Muscle of leg (tissue), 11 donors: Measurements from ENCODE around the gene HOXC10. TPM values are rescaled to one million over a fixed set of nuclear protein-coding genes. Genes with fewer than 3 reads are reported as not detected.

Experiments used
- DNase-seq: peaks from one replicate; pipeline ENCODE4 v3.0.0; 2013
- H3K27ac ChIP-seq: one replicate; pipeline ENCODE4 v1.5.1; 2013; ENCODE audit warnings: mild to moderate bottlenecking, low read length, control low read depth
- H3K27me3 ChIP-seq: one replicate; pipeline ENCODE4 v1.6.1; 2013; ENCODE audit warnings: low read length; ENCODE audit not compliant: control insufficient read depth, insufficient read depth
- H3K36me3 ChIP-seq: one replicate; pipeline ENCODE4 v1.6.1; 2013; ENCODE audit warnings: low read length; ENCODE audit not compliant: control insufficient read depth, insufficient read depth
- H3K4me1 ChIP-seq: one replicate; pipeline ENCODE4 v1.6.1; 2013; ENCODE audit warnings: low read length; ENCODE audit not compliant: control insufficient read depth, insufficient read depth
- H3K4me3 ChIP-seq: one replicate; pipeline ENCODE4 v1.5.1; 2013; ENCODE audit warnings: low read length, control low read depth
- H3K9me3 ChIP-seq: replicated peaks from 2 replicates; pipeline ENCODE4 v1.6.1; 2013; ENCODE audit warnings: low read depth, low read length; ENCODE audit not compliant: control insufficient read depth
- WGBS: methylation state at CpG from one replicate; pipeline ENCODE4 v1.1.5; 2013; ENCODE audit warnings: missing lambda C conversion rate; ENCODE audit not compliant: insufficient coverage; 5-methylcytosine and 5-hydroxymethylcytosine counted together
- polyA plus RNA-seq, 8 donors: library from polyadenylated mRNA; unstranded; fragments of 120-200 nt; gene quantifications; one replicate each; pipeline versions ENCODE4 v1.2.1 to v1.2.3, GENCODE V29; 2013; ENCODE audit warnings: inconsistent platforms in 1 of 8, low replicate concordance in 1 of 8; ENCODE audit not compliant: insufficient read length in 8 of 8, insufficient read depth in 1 of 8
- total RNA-seq: library from RNA; stranded (reverse); fragments of 120-200 nt; gene quantifications from one replicate; pipeline ENCODE4 v1.2.4, GENCODE V29; 2013

HOXC10 gene
- total and polyA plus RNA-seq, 9 donors = 7.6 to 57.7 (median 48.6) TPM

GRCh38 chr12:53956251-53956887, 28.6 kb upstream of the HOXC10 start:
- peaks cover 28% of the 10 kb centered on the region for H3K4me1 ChIP-seq
- no peaks in the 10 kb centered on the region for H3K9me3 ChIP-seq
- no peak for DNase-seq
- H3K27ac ChIP-seq = no peak overlapping the region
- H3K4me3 ChIP-seq = no peak overlapping the region
- H3K27me3 ChIP-seq = peaks cover 97% of the 10 kb centered on the region
- no peaks in the 10 kb centered on the region for H3K36me3 ChIP-seq
- WGBS = 47% methylated on average over 22 of the region's 25 CpGs

DNA sequence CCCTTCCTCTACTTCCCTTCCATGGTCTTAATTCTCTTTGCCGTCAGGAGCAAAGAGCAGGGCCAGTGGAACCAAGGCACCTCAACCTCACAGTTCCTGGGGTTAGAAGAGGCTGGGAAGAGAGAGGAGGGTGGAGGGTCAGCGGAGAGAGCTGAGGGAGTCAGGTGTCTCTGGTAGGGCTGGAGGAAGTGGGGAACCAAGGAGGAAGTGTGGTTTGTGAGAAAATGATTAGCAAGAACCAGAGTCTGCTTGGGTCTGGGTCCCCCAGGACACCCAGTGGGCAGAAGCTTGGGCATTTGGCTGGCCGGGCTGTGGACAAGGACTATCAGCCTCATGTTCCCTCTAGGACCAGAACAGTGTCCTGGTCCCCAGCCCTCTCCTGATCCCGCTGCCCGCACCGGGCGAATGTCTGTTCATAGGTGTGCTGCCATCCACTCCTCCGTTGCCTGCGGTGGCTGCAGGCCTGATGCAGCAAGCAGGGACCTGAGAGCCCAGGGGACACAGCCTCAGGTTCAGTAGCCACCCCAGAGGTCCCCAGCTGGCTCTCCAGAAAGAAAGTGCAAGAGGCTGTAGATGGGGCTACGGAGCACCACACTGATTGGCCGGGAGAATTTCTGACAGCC, 27.9 kb upstream of the HOXC10 start:
- no peak for DNase-seq
- WGBS = 69% methylated on average over 6 of the region's 11 CpGs
- Histone ChIP-seq H3K36me3 (peaks cover 2% of the 10 kb centered on the region), H3K27me3 (peaks cover 97% of the 10 kb centered on the region), H3K4me3 (no peak overlapping the region), H3K9me3 (no peaks in the 10 kb centered on the region), H3K27ac (no peak overlapping the region), H3K4me1 (peaks cover 28% of the 10 kb centered on the region)

GRCh38 chr12:53958128-53958527, 26.8 kb upstream of the HOXC10 start:
- H3K36me3 ChIP-seq = peaks cover 2% of the 10 kb centered on the region
- H3K27me3 ChIP-seq = peaks cover 92% of the 10 kb centered on the region
- WGBS = 52% methylated on average over 3 of the region's 3 CpGs
- no peak overlapping the region for H3K4me3 ChIP-seq
- H3K27ac ChIP-seq = no peak overlapping the region
- no peaks in the 10 kb centered on the region for H3K9me3 ChIP-seq
- peaks cover 32% of the 10 kb centered on the region for H3K4me1 ChIP-seq
- DNase-seq = no peak

DNA sequence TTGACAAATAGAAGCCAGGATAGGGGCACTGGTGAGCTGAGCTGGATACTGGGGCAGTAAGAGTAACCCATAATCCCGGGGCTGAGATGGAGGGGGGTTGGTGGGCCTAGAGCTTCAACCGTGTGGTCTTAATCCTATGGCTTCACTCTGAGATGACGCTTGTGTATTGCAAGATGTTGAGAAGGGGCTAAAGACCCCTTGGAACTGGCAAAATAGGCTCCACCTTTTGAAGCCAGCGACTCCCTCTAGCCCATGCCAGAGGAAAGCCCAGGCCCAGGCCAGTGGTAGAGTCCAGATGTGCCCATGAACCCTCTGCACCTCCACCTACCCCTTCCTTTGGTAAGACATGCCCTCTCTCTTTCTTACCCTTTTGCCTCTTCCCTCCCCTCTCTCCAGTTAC, 25.6 kb upstream of the HOXC10 start:
- H3K4me1 ChIP-seq = peaks cover 32% of the 10 kb centered on the region
- H3K27me3 ChIP-seq = peaks cover 89% of the 10 kb centered on the region
- 83% methylated on average over 3 of the region's 4 CpGs for whole genome bisulfite sequencing
- H3K27ac ChIP-seq = no peak overlapping the region
- H3K4me3 ChIP-seq = no peak overlapping the region
- H3K9me3 ChIP-seq = no peaks in the 10 kb centered on the region
- H3K36me3 ChIP-seq = peaks cover 2% of the 10 kb centered on the region
- DNase-seq = no peak

DNA sequence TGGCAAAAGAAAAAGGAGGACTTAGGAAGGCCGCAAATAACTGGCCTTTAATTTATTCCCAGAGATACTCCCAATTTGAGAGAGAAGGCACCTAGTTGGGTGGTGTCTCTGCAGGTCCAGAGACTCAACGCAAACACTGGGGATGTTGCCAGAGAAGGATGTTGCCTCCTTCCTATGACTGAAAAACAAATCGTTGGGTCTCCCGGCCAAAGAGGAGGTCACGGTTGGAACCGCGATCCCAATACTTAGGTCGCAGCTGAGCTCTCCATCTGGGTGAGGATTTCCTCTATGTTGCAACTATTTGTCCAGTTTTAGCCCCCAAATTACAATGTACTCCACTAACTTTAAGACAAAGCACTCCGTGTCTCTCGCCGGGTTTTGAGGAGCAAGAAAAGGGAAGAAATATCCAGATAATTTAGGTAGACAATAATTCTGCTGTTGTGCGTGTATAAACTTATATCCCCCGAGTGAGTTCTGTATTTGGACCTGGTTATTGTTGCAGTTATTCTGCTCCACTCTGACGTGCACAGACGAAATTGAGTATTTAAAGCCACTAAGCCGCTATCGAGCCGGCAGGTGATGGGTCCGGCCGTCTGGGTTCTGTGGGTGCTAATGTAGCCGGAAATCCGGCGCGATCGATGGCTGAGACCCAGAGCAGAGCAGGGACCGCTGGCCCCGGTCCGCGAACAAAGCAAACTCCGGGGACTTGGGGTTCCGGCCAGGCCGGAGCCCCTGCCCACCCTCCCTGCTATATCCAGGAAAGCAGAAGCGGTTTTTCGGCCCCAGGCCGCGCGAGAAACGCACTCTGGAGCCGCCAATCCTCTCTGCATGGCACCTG, 24.5 kb upstream of the HOXC10 start:
- peaks cover 31% of the 10 kb centered on the region for H3K4me1 ChIP-seq
- DNase-seq = peak; percentile 32
- WGBS = 31% methylated on average over 32 of the region's 39 CpGs
- H3K27me3 ChIP-seq = peaks cover 89% of the 10 kb centered on the region
- H3K36me3 ChIP-seq = peaks cover 2% of the 10 kb centered on the region
- H3K9me3 ChIP-seq = no peaks in the 10 kb centered on the region
- peak overlapping the region; percentile 15 for H3K4me3 ChIP-seq
- H3K27ac ChIP-seq = no peak overlapping the region

- Histone ChIP-seq H3K36me3 (peaks cover 2% of the 10 kb centered on the region), H3K27ac (no peak overlapping the region), H3K9me3 (no peaks in the 10 kb centered on the region), H3K27me3 (peaks cover 88% of the 10 kb centered on the region), H3K4me3 (peak overlapping the region; percentile 15), H3K4me1 (peaks cover 31% of the 10 kb centered on the region)
- WGBS = 12% methylated on average over 69 of the region's 72 CpGs
- DNase-seq = peak; percentile 48
Observed at GRCh38 chr12:53961025-53961761, 23.8 kb upstream of the HOXC10 start.

GRCh38 chr12:53963005-53963404, 21.9 kb upstream of the HOXC10 start:
- Histone ChIP-seq H3K4me1 (peaks cover 48% of the 10 kb centered on the region), H3K36me3 (peaks cover 2% of the 10 kb centered on the region), H3K27ac (peak overlapping the region; percentile 90), H3K9me3 (no peaks in the 10 kb centered on the region), H3K4me3 (peak overlapping the region; percentile 31), H3K27me3 (peaks cover 88% of the 10 kb centered on the region)
- WGBS = 56% methylated on average over 6 of the region's 7 CpGs
- DNase-seq = no peak

GRCh38 chr12:53963434-53964314, 21.3 kb upstream of the HOXC10 start:
- Histone ChIP-seq H3K4me3 (peak overlapping the region; percentile 31), H3K36me3 (peaks cover 2% of the 10 kb centered on the region), H3K4me1 (peaks cover 54% of the 10 kb centered on the region), H3K27me3 (peaks cover 88% of the 10 kb centered on the region), H3K9me3 (no peaks in the 10 kb centered on the region), H3K27ac (peak overlapping the region; percentile 90)
- 30% methylated on average over 22 of the region's 38 CpGs for WGBS
- peak; percentile 23 for DNase-seq

GRCh38 chr12:53964315-53964713, 20.6 kb upstream of the HOXC10 start:
- WGBS = no CpG with 5 or more reads among the region's 2 CpGs
- Histone ChIP-seq H3K27ac (peak overlapping the region; percentile 90), H3K36me3 (peaks cover 2% of the 10 kb centered on the region), H3K4me3 (peak overlapping the region; percentile 9), H3K4me1 (peaks cover 60% of the 10 kb centered on the region), H3K27me3 (peaks cover 89% of the 10 kb centered on the region), H3K9me3 (no peaks in the 10 kb centered on the region)
- peak; percentile 43 for DNase-seq
